GM12891 (cell line): ENCODE measurements around the gene MPPED2.

Experiments used
- POLR2AphosphoS5 ChIP-seq: IDR thresholded peaks from 2 replicates; pipeline ENCODE4 v1.6.1; 2011; ENCODE audit warnings: low read depth, low read length, control low read depth
- TAF1 ChIP-seq: IDR thresholded peaks from 2 replicates; pipeline ENCODE4 v1.6.1; 2011; ENCODE audit warnings: low read depth, low read length, control low read depth

- TF ChIP-seq TAF1 (no peak), POLR2AphosphoS5 (no peak)
These were observed 208.8 kb downstream of the MPPED2 start for GRCh38 chr11:30377347-30377746.
